Hypothalamus (tissue), 51 donors: ENCODE results near the gene FCMR.

ENCODE experiments used
- DNase-seq, 51 donors: peaks; one replicate each; lab custom pipeline; 2025; lab: John Stamatoyannopoulos, UW

Gene FCMR

GRCh38 chr1:206951318-206952100, 29.8 kb upstream of the FCMR start:
- no peak for DNase-seq

GRCh38 chr1:206949641-206950040, 27.9 kb upstream of the FCMR start:
- no peak for DNase-seq

- DNase-seq, result peak in 7 of 51 donors; percentile 5 to 30 (median 13)
Observed at GRCh38 chr1:206949208-206949607, 27.5 kb upstream of the FCMR start.

GRCh38 chr1:206947255-206947654, 25.5 kb upstream of the FCMR start:
- DNase-seq, result no peak

- no peak for DNase-seq
Observed at GRCh38 chr1:206946261-206946660, 24.5 kb upstream of the FCMR start, which contains the start of gene PIGR. TSS of gene PIGR (minus strand) at chr1:206946466. CDS start at chr1:206940531, 5,935 bp downstream.

- DNase-seq, result no peak
Observed at GRCh38 chr1:206945779-206946178, 24.0 kb upstream of the FCMR start.

GRCh38 chr1:206944703-206945102, 23.0 kb upstream of the FCMR start:
- no peak for DNase-seq

- no peak for DNase-seq
Observed at GRCh38 chr1:206941766-206942418, 20.2 kb upstream of the FCMR start.

- DNase-seq, result no peak
Observed at GRCh38 chr1:206940588-206940936, 18.8 kb upstream of the FCMR start.

- no peak for DNase-seq
Observed at GRCh38 chr1:206939841-206940587, 18.3 kb upstream of the FCMR start.

GRCh38 chr1:206939131-206939530, 17.4 kb upstream of the FCMR start:
- no peak for DNase-seq

- DNase-seq, result no peak
Observed at GRCh38 chr1:206937425-206937824, 15.7 kb upstream of the FCMR start.

- peak in 2 of 51 donors; percentile 6 to 30 for DNase-seq
Observed at GRCh38 chr1:206935491-206936067, 13.8 kb upstream of the FCMR start.

GRCh38 chr1:206933333-206933945, 11.7 kb upstream of the FCMR start:
- no peak for DNase-seq

GRCh38 chr1:206932177-206932576, 10.4 kb upstream of the FCMR start:
- DNase-seq, result no peak

- no peak for DNase-seq
Observed at GRCh38 chr1:206931709-206932108, 10.0 kb upstream of the FCMR start.

- peak in 1 of 51 donors; percentile 14 for DNase-seq
Observed at GRCh38 chr1:206930210-206930798, 8.6 kb upstream of the FCMR start.

- no peak for DNase-seq
Observed at GRCh38 chr1:206929524-206929923, 7.8 kb upstream of the FCMR start.

GRCh38 chr1:206926286-206926685, 4.5 kb upstream of the FCMR start:
- no peak for DNase-seq

GRCh38 chr1:206925106-206925736, 3.5 kb upstream of the FCMR start:
- DNase-seq, result peak in 3 of 51 donors; percentile 6 to 10 (median 7)
